ENCODE measurements around the gene CEP170B.

DNA sequence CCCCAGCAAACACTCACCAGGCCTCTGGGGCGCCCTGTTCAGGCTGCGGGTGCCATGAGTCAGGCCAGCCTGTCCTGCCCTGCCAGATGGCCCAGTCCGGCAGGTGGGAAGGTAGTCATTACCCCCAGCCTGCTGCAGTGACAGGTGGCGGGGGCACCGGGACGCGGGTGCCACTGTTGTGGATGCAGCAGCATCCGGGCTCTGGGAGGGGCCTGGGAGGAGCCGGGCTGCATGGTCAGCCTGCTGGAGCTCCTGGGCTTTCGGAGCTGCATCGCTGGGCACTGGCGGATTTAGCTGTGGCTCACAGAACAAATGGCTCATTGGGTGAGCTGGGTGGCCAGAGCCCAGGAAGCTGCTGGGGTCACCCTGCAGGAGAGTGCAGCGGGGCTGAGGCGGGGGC lies 13.5 kb downstream of the CEP170B start:
- TF ChIP-seq, protein P1, sequence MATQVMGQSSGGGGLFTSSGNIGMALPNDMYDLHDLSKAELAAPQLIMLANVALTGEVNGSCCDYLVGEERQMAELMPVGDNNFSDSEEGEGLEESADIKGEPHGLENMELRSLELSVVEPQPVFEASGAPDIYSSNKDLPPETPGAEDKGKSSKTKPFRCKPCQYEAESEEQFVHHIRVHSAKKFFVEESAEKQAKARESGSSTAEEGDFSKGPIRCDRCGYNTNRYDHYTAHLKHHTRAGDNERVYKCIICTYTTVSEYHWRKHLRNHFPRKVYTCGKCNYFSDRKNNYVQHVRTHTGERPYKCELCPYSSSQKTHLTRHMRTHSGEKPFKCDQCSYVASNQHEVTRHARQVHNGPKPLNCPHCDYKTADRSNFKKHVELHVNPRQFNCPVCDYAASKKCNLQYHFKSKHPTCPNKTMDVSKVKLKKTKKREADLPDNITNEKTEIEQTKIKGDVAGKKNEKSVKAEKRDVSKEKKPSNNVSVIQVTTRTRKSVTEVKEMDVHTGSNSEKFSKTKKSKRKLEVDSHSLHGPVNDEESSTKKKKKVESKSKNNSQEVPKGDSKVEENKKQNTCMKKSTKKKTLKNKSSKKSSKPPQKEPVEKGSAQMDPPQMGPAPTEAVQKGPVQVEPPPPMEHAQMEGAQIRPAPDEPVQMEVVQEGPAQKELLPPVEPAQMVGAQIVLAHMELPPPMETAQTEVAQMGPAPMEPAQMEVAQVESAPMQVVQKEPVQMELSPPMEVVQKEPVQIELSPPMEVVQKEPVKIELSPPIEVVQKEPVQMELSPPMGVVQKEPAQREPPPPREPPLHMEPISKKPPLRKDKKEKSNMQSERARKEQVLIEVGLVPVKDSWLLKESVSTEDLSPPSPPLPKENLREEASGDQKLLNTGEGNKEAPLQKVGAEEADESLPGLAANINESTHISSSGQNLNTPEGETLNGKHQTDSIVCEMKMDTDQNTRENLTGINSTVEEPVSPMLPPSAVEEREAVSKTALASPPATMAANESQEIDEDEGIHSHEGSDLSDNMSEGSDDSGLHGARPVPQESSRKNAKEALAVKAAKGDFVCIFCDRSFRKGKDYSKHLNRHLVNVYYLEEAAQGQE (IDR thresholded peaks at IDR 0.05; ENCODE audit: insufficient replicate concordance, low read depth): no peak
- TF ChIP-seq, protein P2, sequence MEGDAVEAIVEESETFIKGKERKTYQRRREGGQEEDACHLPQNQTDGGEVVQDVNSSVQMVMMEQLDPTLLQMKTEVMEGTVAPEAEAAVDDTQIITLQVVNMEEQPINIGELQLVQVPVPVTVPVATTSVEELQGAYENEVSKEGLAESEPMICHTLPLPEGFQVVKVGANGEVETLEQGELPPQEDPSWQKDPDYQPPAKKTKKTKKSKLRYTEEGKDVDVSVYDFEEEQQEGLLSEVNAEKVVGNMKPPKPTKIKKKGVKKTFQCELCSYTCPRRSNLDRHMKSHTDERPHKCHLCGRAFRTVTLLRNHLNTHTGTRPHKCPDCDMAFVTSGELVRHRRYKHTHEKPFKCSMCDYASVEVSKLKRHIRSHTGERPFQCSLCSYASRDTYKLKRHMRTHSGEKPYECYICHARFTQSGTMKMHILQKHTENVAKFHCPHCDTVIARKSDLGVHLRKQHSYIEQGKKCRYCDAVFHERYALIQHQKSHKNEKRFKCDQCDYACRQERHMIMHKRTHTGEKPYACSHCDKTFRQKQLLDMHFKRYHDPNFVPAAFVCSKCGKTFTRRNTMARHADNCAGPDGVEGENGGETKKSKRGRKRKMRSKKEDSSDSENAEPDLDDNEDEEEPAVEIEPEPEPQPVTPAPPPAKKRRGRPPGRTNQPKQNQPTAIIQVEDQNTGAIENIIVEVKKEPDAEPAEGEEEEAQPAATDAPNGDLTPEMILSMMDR (IDR thresholded peaks at IDR 0.05; ENCODE audit: insufficient read depth, low read length): no peak
